Measurements from ENCODE around the gene EME2.

The EME2 gene

GRCh38 chr16:1790261-1790610, 17.6 kb downstream of the EME2 start:
- DNase-seq (ENCODE audit: insufficient read length, low spot score), result no peak
- FAIRE-seq, result no peak
- TF ChIP-seq CTCF (IDR thresholded peaks at IDR 0.05; ENCODE audit: insufficient read depth, missing control alignments), result no peak

DNA sequence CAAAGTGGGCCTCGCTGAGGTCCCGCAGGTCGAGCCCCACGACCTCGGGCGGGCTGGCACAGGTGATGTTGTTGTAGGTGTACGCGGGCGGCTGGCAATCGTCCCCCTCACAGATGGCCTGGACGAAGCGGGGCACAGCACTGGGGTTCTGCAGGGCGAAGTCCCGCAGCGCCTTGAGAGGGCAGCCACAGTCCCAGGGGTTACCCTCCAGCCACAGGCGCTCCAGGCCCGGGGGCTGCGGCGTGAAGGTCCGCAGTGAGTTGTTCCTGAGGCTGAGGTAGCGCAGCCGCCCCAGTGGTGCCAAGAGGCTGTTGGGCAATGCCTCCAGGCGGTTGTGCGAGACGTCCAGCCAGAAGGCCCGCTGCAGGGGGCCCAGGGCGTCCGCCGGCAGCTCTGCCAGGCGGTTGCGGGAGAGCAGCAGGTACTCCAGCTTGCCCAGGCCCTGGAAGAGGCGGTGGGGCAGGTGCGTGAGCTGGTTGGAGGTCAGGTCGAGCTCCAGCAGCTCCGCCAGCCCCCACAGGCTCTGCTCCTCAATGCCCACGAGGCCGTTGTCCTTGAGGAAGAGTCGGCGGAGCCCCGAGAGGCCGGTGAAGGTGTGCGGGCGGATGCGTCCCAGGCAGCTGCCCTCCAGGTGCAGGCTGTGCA, 18.1 kb downstream of the EME2 start:
- DNase-seq (ENCODE audit: insufficient read length, low spot score) (no peak), FAIRE-seq (no peak)
- TF ChIP-seq CTCF (IDR thresholded peaks at IDR 0.05; ENCODE audit: insufficient read depth, missing control alignments), result no peak

GRCh38 chr16:1791256-1791942, 18.8 kb downstream of the EME2 start:
- TF ChIP-seq CTCF (IDR thresholded peaks at IDR 0.05; ENCODE audit: insufficient read depth, missing control alignments), result no peak
- DNase-seq (ENCODE audit: insufficient read length, low spot score), result no peak
- FAIRE-seq, result no peak

GRCh38 chr16:1791943-1792812, 19.6 kb downstream of the EME2 start:
- no peak for TF ChIP-seq CTCF (IDR thresholded peaks at IDR 0.05; ENCODE audit: insufficient read depth, missing control alignments)
- FAIRE-seq, result no peak
- no peak for DNase-seq (ENCODE audit: insufficient read length, low spot score)

- no peak for TF ChIP-seq CTCF (IDR thresholded peaks at IDR 0.05; ENCODE audit: insufficient read depth, missing control alignments)
- FAIRE-seq (no peak), DNase-seq (ENCODE audit: insufficient read length, low spot score) (no peak)
Measured at GRCh38 chr16:1792836-1793577, 20.4 kb downstream of the EME2 start.

DNA sequence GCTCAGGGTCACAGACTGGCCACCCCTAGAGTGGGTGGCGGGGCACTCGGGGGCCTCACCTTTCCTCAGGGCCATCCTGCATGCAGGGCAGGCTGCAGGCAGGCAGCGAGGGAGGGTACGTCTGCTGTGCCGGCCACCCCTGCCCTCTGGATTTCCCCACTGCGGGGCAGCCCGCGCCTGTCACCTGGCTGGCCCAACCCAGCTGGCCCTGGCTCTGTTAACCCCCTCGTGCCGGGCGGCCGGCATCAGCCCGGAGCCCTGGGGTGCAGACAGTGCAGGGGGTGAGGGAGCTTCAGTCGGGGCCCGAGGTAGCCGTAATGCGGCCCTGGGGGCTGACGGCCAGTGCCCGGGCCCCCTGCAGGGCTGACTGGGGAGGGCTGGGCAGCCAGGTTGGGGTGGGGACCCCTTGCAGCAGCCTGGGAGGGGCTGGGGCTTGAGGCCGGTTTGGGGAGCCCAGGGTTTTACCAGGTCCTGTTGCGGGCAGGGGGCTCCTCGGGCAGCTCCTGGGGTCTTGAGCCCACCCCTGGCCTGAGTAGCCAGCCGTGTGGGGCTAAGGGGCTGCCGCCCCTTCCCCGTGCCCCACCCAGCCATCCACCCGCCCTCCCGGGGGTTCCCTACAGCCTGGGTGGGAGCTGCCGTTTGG, 21.1 kb downstream of the EME2 start, which contains the start of gene IGFALS:
Gene IGFALS, minus strand, starts transcription at position 128 of the 643 bp plus-strand sequence. Its CDS starts 53 bp downstream, at position 75.
- TF ChIP-seq CTCF (IDR thresholded peaks at IDR 0.05; ENCODE audit: insufficient read depth, missing control alignments), result no peak
- FAIRE-seq (no peak), DNase-seq (ENCODE audit: insufficient read length, low spot score) (no peak)
